GM19467 (cell line): ENCODE measurements around the gene FBXW12.

ENCODE experiments used
- ATAC-seq: cut with Tn5 transposase; IDR thresholded peaks from one replicate; pipeline ENCODE4 v1.9.1; 2021; ENCODE audit warnings: mild to moderate bottlenecking, moderate library complexity; ENCODE audit not compliant: unreplicated experiment

Gene FBXW12

GRCh38 chr3:48432411-48433371, 60.7 kb downstream of the FBXW12 start:
- ATAC-seq = no peak

- no peak for ATAC-seq
Observed at GRCh38 chr3:48433472-48434118, 61.6 kb downstream of the FBXW12 start.

GRCh38 chr3:48434591-48435222, 62.7 kb downstream of the FBXW12 start:
- ATAC-seq = no peak

GRCh38 chr3:48435223-48435595, 63.2 kb downstream of the FBXW12 start:
- no peak for ATAC-seq

- no peak for ATAC-seq
Observed at GRCh38 chr3:48435774-48436476, 63.9 kb downstream of the FBXW12 start.

- ATAC-seq = no peak
Observed at GRCh38 chr3:48436477-48436787, 64.4 kb downstream of the FBXW12 start.

- no peak for ATAC-seq
Observed at GRCh38 chr3:48436855-48437254, 64.8 kb downstream of the FBXW12 start.

GRCh38 chr3:48437812-48438211, 65.8 kb downstream of the FBXW12 start:
- no peak for ATAC-seq

- ATAC-seq = peak; percentile 95
Observed at GRCh38 chr3:48439820-48440589, 68.0 kb downstream of the FBXW12 start, which contains the start of the genes CCDC51 and TMA7. Gene CCDC51 (minus strand): TSS chr3:48440119. CDS start chr3:48435128, 4,991 bp downstream. Gene TMA7 (plus strand): TSS chr3:48440257. CDS start chr3:48440297, 40 bp downstream.

- no peak for ATAC-seq
Observed at GRCh38 chr3:48440590-48440958, 68.6 kb downstream of the FBXW12 start.

- ATAC-seq = no peak
Observed at GRCh38 chr3:48441940-48442339, 69.9 kb downstream of the FBXW12 start.
